GM21515 (cell line): ENCODE measurements around the gene VIT.

Source experiments
- ATAC-seq: cut with Tn5 transposase; IDR thresholded peaks from one replicate; pipeline ENCODE4 v1.9.1; 2021; ENCODE audit not compliant: unreplicated experiment

The VIT gene

GRCh38 chr2:36696533-36696932 lies at the start of gene VIT:
Gene VIT (plus strand): TSS chr2:36696707. CDS start chr2:36716371, 19,664 bp downstream.
- no peak for ATAC-seq

DNA sequence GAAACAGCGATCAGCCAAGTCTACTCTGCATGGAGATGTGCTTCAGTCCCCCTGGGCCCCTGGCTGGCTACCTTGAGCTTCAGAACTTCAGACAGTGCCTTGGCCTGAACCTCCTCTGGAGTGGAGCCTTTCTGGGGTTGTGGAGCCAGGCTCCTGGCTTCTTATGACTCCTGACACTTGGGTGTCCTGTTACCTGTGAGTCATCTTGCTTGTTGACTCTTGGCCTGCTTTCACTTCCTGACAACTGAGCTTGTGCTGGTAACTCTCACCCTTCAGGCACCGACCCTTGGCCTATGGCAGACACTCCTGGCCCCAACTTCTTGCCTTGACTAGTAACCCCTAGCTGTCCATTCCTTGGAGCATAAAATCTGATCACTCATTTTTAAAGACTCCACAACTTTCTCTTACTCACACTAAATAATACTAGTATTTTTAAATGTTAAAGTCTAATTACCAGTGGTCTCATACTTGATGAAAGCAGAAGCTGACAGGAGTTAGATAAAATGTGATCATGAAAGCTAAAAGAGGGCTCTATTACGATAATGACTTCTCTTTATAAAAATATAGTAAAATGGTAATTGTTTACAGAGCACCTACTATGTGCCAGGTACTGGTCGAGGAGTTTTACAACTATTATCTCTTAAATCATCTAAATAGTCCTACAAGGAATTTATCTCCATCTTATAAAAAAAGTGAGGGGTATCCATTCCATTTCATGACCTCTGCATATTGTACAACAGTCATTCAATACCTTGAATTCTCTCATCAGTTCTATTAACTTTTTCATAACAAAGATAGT lies 46.3 kb upstream of the VIT start:
- peak; percentile 85 for ATAC-seq

GRCh38 chr2:36653155-36653554 lies 43.4 kb upstream of the VIT start:
- ATAC-seq, result no peak

GRCh38 chr2:36653967-36654694 lies 42.4 kb upstream of the VIT start:
- ATAC-seq, result no peak

DNA sequence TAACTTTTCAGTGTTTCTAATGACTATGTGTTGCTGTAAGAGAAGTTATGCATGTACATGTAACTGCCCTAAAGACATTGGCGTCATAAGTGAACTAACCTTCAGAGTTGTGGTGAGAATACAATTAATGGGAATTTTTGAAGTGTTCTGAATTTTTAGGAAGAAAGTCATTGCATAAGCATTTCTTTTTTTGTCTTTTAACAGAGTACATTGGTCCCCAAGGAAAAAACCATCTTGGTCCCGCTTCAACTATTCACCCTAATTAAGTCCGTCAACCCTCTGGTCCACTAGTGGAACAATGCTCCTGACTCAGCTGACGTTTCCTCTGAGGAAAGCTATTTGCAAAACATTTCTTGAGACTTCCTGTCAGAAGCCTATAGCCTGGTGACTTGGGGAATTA lies 41.1 kb upstream of the VIT start:
- ATAC-seq, result no peak

DNA sequence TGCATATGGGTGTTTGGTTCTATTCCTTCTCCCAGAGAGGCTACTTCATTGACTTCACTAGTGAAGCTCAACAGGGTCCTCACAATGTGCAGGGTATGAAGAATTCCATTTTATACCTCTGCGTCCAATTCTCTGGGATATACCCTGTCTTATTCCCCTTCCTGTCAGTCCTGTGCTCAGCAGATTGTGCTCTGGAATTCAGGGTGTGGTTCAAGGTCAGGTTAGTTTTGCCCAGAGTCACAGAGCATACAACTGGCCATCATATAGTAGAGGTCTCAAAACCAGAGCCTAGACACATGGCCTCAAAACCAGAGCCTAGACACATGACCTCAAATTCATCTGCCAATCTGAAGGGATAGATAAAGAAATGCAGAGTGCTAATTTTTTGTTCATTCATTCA lies 38.8 kb upstream of the VIT start:
- ATAC-seq, result no peak

GRCh38 chr2:36658277-36658748 lies 38.2 kb upstream of the VIT start:
- ATAC-seq, result no peak

- ATAC-seq, result no peak
Measured at GRCh38 chr2:36659218-36659617, 37.3 kb upstream of the VIT start.

DNA sequence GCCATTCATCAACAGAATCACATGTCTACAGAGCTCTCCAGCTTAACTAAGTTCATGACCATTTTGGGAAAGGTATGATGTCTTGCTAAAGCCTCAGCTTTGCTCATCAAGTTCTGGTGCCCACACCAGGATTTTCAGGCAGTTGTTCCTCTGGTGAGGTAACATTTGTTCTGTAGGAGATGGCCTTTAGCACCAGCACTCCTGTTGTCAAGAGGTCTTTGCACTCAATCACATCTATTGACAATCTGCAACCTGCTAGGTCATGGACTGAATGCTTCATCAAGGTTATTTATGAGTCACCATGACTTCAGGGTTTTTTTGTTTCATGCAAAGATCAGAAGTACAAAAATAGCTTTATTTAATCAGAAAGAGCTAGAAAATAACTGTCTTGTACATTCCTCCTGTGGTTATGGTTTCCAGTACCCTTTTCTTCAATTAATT lies 36.6 kb upstream of the VIT start:
- no peak for ATAC-seq

GRCh38 chr2:36662638-36663037 lies 33.9 kb upstream of the VIT start:
- ATAC-seq, result no peak

GRCh38 chr2:36663295-36663694 lies 33.2 kb upstream of the VIT start:
- ATAC-seq, result no peak

DNA sequence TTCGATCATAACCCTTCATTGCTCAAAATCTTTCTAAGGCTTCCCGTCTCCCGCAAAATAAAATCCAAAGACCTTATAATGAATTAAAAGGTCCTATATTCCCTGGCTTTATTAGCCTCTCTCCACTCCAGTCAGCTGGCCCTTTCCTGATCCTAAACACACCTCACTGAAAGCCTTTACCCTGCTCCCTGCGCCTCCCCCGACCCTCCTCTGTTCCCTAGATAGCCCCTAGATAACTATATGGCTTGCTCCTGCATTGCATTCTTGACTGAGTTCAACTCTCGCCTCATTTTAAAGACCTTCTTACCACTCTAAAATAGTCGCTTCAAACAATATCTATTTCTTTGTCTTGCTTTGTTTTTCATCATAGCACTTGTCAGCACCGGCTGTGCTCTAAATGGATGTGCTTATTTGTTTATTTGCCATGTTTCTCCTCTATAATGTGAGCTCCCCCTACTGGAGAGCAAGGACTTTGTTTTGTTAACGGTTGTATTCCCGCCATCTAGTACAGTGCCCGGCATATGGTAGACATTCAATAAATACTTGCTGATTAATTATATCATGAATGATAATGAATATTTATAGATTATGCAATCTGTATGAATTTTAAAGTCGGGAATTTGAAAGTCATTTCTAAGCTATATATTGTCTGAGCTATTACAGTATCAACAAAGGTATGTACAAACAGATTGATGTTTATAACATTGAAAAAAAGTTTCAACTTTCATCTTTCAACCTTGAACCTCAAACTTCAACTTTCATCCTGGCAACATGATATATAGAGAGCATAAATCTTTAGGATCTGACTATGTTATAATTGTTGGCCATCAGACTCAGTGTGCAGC lies 32.4 kb upstream of the VIT start:
- peak; percentile 83 for ATAC-seq

DNA sequence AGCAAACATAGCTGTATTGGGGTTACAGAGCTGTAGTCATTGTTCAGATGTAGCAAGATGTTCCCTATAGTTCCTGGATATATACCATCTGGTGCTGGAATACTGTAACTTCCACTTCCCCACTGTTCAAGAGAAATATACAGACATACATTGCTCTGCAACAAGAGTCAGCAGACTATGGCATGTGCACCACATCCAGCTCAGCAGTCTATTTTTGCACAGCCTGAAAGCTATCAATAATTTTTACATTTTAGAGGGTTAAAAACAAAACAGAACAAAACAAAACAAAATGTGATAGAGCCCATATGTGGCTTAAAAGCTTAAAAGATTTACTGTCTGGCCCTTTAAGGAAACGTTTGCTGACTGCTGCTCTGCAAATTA lies 31.8 kb upstream of the VIT start:
- ATAC-seq, result no peak

GRCh38 chr2:36667931-36668330 lies 28.6 kb upstream of the VIT start:
- ATAC-seq, result no peak

DNA sequence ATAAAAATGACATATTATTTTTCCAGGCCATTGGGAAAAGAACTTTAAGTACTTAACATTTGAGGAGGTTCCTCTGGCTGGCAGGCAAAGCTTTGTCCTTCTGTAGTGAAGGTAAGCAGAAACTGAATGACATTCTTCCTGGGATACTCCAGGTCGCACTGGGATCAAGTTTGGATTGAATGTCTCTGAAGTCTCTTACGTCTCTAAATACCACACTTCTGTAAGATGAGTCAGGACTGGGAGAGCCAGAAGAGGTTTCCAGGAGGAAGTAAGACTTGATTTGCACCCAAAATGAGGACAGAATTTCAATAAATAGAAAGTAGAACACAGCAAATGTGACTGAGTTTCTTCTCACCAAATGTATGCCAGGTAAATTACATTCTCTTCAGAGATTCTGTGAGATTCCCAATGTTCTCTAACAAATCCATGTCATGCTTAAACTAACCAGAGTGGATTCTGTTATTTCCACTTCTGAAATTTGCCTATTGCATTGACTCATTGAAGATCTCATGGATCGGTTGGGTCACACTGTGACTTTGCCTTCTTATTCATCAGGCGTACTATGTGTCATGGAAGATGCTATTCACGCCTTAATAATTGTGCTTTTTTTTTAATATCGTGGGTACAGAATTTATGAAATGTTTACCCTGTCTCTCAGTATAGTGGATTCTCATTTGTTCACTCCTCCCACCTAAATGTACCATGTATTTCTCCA lies 25.5 kb upstream of the VIT start:
- ATAC-seq, result no peak

GRCh38 chr2:36671731-36672130 lies 24.8 kb upstream of the VIT start:
- ATAC-seq, result no peak

- no peak for ATAC-seq
Measured at GRCh38 chr2:36672199-36672598, 24.3 kb upstream of the VIT start.

GRCh38 chr2:36675579-36676282 lies 20.8 kb upstream of the VIT start:
- ATAC-seq, result no peak

GRCh38 chr2:36676364-36676763 lies 20.1 kb upstream of the VIT start:
- ATAC-seq, result no peak

- ATAC-seq, result no peak
Measured at GRCh38 chr2:36677386-36677785, 19.1 kb upstream of the VIT start.
